GM18868 (cell line): ENCODE data around the gene RASA3.
"Not testable (repeated sequence)": the region's sequence is repeated elsewhere in the genome, so short reads cannot be mapped to it uniquely, and the experiment has no call there.

ENCODE experiments used
- ATAC-seq: cut with Tn5 transposase; IDR thresholded peaks from one replicate; pipeline ENCODE4 v1.9.1; 2021; ENCODE audit warnings: mild to moderate bottlenecking, moderate library complexity; ENCODE audit not compliant: unreplicated experiment

Gene RASA3

DNA sequence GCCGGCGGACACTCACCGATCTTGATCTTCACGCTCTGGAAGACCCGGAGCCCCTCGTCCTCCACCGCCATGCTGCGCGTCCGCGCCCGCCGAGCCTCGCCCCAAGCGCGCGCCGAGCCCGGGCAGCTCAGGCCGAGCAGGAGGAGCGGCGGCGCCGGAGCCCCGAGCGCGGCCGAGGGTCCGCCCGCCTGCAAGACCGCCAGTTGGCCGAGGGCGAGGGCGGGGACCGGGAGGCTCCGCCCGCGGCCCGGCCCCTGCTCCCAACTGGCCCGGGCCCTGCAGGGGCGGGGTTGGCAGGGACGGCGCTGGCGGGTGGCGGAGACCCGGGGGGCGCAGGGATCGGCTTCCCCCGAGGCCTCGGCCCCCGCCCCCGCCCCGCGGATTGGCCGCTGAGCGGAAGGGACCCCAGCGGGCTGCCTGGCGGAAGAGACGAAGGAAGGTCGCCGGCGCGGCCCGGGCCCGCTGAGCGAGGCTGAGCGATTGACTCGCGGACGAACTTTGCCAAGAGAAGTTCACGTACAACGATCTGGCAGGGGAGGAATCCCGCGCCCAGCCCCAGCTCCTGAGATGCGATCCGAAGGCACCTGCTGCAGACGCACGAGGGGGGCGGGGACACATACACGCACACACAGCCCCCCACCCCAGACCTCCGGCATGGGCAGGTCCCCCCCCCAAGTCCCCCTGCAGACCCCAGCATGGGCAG lies at the start of gene RASA3:
RASA3 (minus strand) TSS at position 205 of the 703 bp plus-strand sequence; CDS start at position 71, 134 bp downstream.
- ATAC-seq, result peak; percentile 65

- no peak for ATAC-seq
Observed at GRCh38 chr13:114179087-114179658, 46.8 kb upstream of the RASA3 start, which contains the start of gene CFAP97D2. CFAP97D2 (plus strand) TSS chr13:114179257; CDS start chr13:114179331, 74 bp downstream.

GRCh38 chr13:114177245-114178010 lies 45.0 kb upstream of the RASA3 start:
- ATAC-seq, result no peak

- not testable (repeated sequence) for ATAC-seq
Observed at GRCh38 chr13:114176359-114176902, 44.0 kb upstream of the RASA3 start.

- no peak for ATAC-seq
Observed at GRCh38 chr13:114174529-114174961, 42.1 kb upstream of the RASA3 start.

DNA sequence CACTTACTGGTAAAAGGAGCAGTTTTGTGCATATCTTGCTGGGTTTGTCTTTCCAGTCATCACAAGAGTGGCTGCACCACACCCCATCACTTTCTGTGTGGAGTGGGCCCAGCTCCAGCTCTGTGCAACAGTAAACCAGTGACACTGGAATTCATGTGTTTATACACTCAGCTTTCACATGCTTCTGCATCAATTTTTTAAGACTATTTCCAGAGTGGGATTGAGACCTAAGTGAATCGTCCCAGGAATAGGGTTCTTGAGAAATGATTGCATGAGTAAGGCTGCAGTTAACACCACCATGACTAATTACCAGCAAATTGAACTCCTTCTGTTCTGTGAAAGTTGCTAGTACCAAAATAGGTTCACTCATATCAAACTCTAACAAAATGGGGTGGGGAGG lies 41.3 kb upstream of the RASA3 start:
- ATAC-seq, result no peak

GRCh38 chr13:114173272-114173671 lies 40.8 kb upstream of the RASA3 start:
- no peak for ATAC-seq

GRCh38 chr13:114167885-114168284 lies 35.5 kb upstream of the RASA3 start:
- ATAC-seq, result no peak

- ATAC-seq, result no peak
Observed at GRCh38 chr13:114167426-114167825, 35.0 kb upstream of the RASA3 start.

GRCh38 chr13:114166381-114167131 lies 34.1 kb upstream of the RASA3 start:
- no peak for ATAC-seq

DNA sequence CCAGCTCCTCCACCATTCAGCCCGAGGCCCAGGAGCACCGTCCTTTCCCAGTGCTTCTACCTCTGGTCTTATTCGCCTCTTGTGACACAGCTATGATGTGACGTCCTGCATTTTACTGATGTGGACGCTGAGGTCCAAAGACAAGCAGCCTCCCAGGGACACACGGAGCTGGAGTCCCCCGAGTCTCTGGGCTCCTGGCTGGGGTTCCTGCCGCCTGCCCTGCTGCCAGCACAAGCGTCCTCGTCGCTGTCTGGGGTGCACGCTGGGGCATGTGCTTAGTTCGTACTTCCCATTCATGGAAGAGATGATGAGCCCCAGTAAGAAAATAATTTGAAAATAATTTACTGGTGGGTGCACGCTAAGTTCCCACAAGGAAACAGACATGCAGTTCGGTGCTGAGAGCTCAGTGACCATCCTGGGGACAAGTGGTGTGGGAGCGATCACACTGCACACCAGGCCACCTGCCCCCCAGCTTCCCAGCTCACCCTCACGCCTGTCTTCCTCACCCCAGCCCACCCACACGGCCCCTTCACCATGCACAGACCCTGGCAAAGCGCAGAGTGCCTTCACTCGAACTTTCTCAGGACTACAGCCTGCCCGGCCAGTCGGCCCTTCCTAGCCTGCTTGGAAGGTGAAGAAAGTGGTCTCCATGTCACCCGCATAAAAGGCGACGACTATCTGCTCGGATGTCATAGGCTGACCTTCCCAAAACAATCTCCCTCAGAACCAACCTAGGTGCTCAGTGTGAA lies 32.4 kb upstream of the RASA3 start:
- ATAC-seq, result no peak

GRCh38 chr13:114164053-114164452 lies 31.6 kb upstream of the RASA3 start:
- no peak for ATAC-seq

DNA sequence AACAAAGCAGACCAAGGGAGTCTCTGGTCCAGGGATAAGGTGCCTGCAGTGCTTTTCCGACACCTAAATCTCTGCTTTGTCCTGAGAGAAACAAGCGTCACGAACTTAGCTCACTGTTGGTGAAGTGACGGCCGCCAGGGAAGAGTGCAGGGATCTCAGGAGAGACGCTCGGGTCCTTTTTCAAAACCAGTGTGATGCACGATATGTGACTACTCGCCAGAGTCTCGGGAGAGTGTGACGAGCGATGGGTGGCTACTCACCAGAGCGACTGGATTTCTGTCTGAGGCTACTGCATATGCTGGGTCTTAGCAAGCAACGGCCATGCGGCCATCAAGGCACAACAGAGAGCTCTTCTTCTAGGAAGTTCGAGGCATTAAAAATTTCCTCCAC lies 30.1 kb upstream of the RASA3 start:
- ATAC-seq, result no peak

DNA sequence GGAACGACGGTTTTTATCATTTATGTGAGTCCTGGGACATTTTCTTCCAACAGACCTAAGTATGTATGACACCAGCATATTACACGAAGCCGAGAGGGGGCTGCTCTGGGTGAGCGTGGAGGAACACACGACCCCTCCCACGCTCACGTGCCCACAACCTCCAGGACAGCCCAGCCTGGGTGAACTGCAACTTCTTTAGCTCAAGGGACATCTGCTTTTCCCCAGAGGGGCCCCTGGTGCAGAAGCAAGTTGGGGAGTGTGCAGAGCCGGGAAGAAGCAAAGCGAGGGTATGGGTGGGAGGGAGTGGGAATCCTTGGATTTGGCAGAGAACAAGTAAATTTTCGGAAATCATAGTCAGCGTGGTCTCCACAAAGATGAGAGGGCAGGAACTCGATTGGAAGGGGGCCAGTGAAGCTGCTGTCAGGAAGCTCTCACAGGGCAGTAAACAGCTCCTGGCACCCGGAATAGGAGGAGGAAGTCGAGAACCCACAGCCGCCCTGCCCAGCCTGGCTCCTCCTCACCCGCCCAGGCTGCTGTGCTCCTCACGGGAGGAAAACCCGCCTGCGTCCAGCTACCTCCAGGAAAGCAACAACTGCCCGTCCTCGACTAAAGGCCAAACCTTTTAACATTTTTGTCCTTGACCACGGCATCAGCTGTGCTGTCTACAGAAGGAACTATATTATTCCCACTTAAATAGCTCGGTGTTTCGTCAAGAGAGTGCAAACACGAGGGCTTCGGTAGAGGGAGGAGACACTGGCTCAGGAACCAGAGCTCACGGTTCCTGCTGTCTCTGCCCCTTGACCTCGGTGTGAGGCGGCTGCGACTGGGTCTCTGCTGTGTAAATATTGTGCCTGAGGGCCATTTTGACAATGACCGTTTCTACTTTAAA lies 29.5 kb upstream of the RASA3 start:
- ATAC-seq, result no peak

GRCh38 chr13:114161028-114161556 lies 28.7 kb upstream of the RASA3 start:
- ATAC-seq, result no peak

GRCh38 chr13:114158869-114159666 lies 26.6 kb upstream of the RASA3 start:
- ATAC-seq, result not testable (repeated sequence)

- no peak for ATAC-seq
Observed at GRCh38 chr13:114157869-114158495, 25.6 kb upstream of the RASA3 start.
